K562 treated with DMSO at 1 percent for 4 hours (cell line): ENCODE measurements around the gene GSPT1. TPM values are rescaled to one million over a fixed set of nuclear protein-coding genes. Genes with fewer than 3 reads are reported as not detected.

Experiments used
- total RNA-seq: library from RNA; unstranded; fragments of 300-600 nt; gene quantifications from 2 replicates; pipeline ENCODE4 v1.2.3, GENCODE V29; 2022; ENCODE audit not compliant: insufficient read depth

Gene GSPT1
- 68.2 and 75.6 TPM in 2 replicates for total RNA-seq

DNA sequence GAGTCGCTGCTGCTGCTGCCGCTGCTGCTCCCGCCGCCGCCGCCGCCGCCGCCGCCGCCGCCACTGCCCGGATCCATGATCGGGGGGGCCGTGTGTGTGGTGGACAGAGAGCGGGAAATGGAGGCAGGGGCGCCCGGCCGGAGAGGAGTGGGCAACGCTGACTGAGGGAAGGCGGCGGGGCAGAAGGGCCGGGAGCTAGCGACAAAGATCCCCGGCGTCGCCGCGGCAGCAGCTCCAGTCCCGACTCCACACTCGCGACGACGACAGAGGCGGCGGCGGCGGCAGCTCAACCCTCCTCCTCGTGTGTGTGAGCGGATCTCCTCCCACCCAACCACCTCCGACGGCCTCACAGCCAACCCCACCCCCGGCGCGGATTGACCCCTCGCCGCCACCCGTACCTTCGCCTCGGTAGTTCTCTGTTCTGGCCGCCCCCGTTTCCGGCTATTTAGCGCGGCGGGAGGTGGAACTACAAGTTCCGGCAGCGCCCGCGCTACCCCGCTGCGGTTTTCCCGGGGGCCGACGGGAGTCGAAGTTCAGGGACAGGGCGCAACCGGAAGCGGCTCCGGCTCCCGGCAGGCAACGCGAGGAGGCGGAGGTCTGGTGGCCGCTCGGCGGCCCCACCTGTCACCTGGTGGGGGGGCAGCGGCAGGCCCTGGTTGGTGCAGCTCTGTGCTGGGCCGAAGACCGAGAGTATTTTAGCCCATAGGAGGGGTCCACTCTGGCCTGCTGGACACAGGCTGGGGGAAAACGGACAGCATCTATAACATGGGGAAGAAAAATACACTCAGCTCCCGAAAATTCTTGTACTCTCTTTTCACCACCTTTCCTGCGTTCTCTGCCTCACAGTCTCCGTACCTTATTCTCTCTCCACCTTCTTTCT is at the start of gene GSPT1:
TSS of gene GSPT1 (minus strand) at position 313 of the 880 bp plus-strand sequence. CDS start at position 77, 236 bp downstream.

DNA sequence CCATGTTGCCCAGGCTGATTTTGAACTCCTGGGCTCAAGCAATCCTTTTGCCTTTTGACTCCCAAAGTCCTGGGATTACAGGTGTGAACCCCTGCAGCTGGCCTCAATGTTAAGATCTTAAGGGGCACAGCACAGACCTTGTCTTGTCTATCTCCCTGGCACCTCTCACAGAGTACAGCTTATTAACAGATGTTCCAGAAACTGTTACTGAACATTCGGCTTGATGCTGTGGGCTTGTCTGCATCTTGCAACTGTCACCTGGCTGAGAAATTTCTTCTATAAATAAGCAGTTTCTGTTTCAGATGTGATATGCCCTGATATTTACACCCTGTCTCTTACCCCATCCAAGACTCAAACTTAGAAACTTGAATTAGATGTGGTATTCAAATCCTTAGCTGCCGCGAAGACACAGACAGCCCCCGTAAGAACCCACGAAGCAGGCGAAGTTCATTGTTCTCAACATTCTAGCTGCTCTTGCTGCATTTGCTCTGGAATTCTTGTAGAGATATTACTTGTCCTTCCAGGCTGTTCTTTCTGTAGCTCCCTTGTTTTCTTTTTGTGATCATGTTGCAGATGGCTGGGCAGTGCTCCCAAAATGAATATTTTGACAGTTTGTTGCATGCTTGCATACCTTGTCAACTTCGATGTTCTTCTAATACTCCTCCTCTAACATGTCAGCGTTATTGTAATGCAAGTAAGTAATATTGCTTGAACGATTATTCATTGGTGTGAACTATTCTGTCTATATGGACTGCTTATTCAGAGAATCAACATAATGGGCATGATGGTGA is 49.2 kb upstream of the GSPT1 start, which contains the start of gene TNFRSF17:
TSS of gene TNFRSF17 (plus strand) at position 450 of the 791 bp plus-strand sequence. CDS start at position 565, 115 bp downstream.

DNA sequence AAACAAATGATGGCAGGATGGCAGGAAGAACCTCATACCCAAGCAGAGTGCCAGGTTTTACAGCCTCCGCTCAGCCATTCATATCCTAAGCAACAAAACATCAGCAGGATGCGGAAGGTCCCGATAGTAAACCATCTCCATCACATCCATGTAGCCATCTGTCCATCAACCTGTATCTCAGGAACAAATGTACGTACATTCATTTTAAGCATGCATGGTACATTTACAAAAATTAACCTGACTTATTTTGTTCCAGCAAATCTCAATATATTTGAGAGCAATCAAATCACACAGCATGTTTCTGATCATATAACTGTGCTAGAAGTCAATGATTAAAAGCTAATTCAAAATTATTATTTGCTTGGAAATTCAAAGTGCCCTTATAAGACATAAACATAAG is 26.2 kb upstream of the GSPT1 start, which contains the start of gene NPIPB2:
TSS of gene NPIPB2 (minus strand) at position 101 of the 400 bp plus-strand sequence. CDS start at position 101, 0 bp downstream.

DNA sequence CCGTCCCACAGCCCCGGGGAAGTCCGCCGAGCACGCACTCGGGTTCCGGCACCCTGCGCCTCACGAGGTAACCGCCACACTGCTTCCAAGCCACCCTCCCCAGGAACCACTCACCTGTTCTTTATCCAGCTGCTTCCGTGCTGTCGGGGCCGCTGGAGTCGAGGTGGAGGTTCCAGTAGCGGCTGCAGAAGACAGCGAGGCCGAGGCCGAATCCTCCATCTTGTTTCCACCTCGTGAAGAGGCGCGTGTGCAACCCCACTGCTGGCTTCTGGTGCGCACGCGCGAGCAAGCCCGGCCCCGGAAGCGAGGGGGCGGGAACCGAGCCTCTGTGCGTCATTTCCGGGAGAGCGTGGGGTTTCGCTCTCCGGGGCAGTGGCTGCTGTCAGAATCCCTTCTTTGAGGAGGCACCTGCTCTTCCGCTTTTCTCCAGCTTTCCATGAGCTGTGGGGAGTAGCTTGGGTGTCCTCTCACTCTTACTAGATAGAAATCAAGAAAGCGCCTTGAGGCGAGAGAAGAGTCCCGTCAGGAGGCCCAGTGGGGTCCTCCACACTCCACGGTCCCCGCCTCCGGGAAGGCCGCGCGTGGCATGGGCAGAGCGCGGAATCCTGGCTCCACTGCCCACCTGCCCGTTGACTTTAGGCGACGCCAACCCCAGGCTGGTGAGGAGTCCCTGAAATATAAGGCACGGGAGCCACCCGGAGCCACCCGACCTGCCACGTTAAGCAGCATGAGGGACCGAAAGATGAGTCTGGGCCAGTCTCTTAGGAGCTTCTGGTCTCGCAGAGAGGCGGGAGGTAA is 64.3 kb downstream of the GSPT1 start, which contains the start of gene RSL1D1:
TSS of gene RSL1D1 (minus strand) at position 249 of the 798 bp plus-strand sequence. CDS start at position 219, 30 bp downstream.

Other genes starting within 250 kb of the GSPT1 start
- 3.7 and 4.3 TPM in 2 replicates for gene SNN, start 247.5 kb downstream of the GSPT1 start, total RNA-seq
- gene TXNDC11, start 173.1 kb downstream of the GSPT1 start, total RNA-seq, result 58.7 and 71.7 TPM in 2 replicates
- gene ZC3H7A, start 118.7 kb downstream of the GSPT1 start, total RNA-seq, result 24.2 and 29.3 TPM in 2 replicates
- gene RSL1D1, start 64.4 kb downstream of the GSPT1 start, total RNA-seq, result 95.1 and 96.6 TPM in 2 replicates
- gene NPIPB2, start 26.1 kb upstream of the GSPT1 start, total RNA-seq, result not detected in 2 replicates
- not detected in 2 replicates for gene TNFRSF17, start 49.3 kb upstream of the GSPT1 start, total RNA-seq
- 19.0 and 21.5 TPM in 2 replicates for gene SNX29, start 60.8 kb upstream of the GSPT1 start, total RNA-seq